HepG2 (cell line): ENCODE data around the gene NCMAP. TPM values are rescaled to one million over a fixed set of nuclear protein-coding genes. Genes with fewer than 3 reads are reported as not detected.

Experiments
- ADNP ChIP-seq: sonication (generic); formaldehyde crosslinking; IDR thresholded peaks from 2 replicates; pipeline ENCODE4 v1.4.0; 2020; ENCODE audit warnings: missing genetic modification reagents
- FOXK1 ChIP-seq: sonication (generic); formaldehyde crosslinking; IDR thresholded peaks from 2 replicates; pipeline ENCODE4 v1.4.0; 2020; ENCODE audit warnings: low read depth, missing genetic modification reagents, borderline replicate concordance
- FOXP4 ChIP-seq: sonication (generic); formaldehyde crosslinking; IDR thresholded peaks from 2 replicates; pipeline ENCODE4 v1.4.0; 2020; ENCODE audit warnings: missing genetic modification reagents
- HNRNPH1 ChIP-seq: fragments of 200-400 bp; formaldehyde crosslinking; optimal IDR thresholded peaks from 2 replicates; pipeline ENCODE3; 2017; ENCODE audit warnings: mild to moderate bottlenecking, low read depth, low read length
- IKZF1 ChIP-seq: fragments of 450-650 bp; IDR thresholded peaks from 2 replicates; pipeline ENCODE4 v1.7.1; 2016
- KDM1A ChIP-seq: IDR thresholded peaks from 2 replicates; pipeline ENCODE4 v1.6.1; 2016; ENCODE audit warnings: missing compliant biosample characterization
- NRL ChIP-seq: sonication (generic); formaldehyde crosslinking; IDR thresholded peaks from 2 replicates; pipeline ENCODE4 v1.5.0; 2020; ENCODE audit warnings: missing genetic modification reagents, mild to moderate bottlenecking, moderate library complexity, borderline replicate concordance
- ZMYM3 ChIP-seq: sonication (generic); formaldehyde crosslinking; IDR thresholded peaks from 2 replicates; pipeline ENCODE4 v1.5.1; 2020; ENCODE audit warnings: mild to moderate bottlenecking, missing genetic modification reagents
- ZNF430 ChIP-seq: sonication (generic); formaldehyde crosslinking; IDR thresholded peaks from 2 replicates; pipeline ENCODE4 v1.9.0; 2021; ENCODE audit warnings: mild to moderate bottlenecking, missing genetic modification reagents
- ZNF709 ChIP-seq: sonication (generic); formaldehyde crosslinking; IDR thresholded peaks from 2 replicates; pipeline ENCODE4 v1.5.0; 2020; ENCODE audit warnings: mild to moderate bottlenecking, missing genetic modification reagents
- polyA plus RNA-seq, 8 experiments: library from polyadenylated mRNA; depleted of rRNA in 3 of 8; stranded (reverse) in 7 of 8; unstranded in 1 of 8; fragments of >200 nt; fragmentation: Illumina TruSeq in 4 of 8; extraction: Trizol in 4 of 8; gene quantifications; 2 replicates each; pipeline versions ENCODE4 v1.2.1 to v1.2.3, GENCODE V29; 2011 to 2016; ENCODE audit warnings: low read depth in 4 of 8, missing spikeins in 1 of 8, mixed read lengths in 1 of 8; ENCODE audit not compliant: insufficient read depth in 1 of 8
- total RNA-seq, 5 experiments: library from RNA; depleted of rRNA; stranded (reverse); fragments of >200 nt; fragmentation: Illumina TruSeq; extraction: Trizol; gene quantifications; 2 replicates each; pipeline ENCODE4 v1.2.3, GENCODE V29; 2016; ENCODE audit warnings: low read depth in 1 of 5
- TF ChIP-seq, protein P1 (sequence below), 2 experiments: fragments of 450-650 bp in 1 of 2; sonication (generic) in 1 of 2; formaldehyde crosslinking in 1 of 2; IDR thresholded peaks; 2 replicates each; pipeline versions ENCODE4 v1.6.1 to v1.8.0; 2016 to 2022; ENCODE audit warnings: antibody characterized with exemption in 1 of 2, mild to moderate bottlenecking in 1 of 2, missing genetic modification reagents in 1 of 2
- TF ChIP-seq, protein P2 (sequence below): sonication (generic); formaldehyde crosslinking; IDR thresholded peaks from 2 replicates; pipeline ENCODE4 v1.4.0; 2020; ENCODE audit warnings: missing genetic modification reagents

NCMAP gene
- total and polyA plus RNA-seq, 2 of the 13 experiments (the other 11 are each of a cell fraction or from before 2014, with no cell fraction given), result 2.7 to 20.0 TPM

DNA sequence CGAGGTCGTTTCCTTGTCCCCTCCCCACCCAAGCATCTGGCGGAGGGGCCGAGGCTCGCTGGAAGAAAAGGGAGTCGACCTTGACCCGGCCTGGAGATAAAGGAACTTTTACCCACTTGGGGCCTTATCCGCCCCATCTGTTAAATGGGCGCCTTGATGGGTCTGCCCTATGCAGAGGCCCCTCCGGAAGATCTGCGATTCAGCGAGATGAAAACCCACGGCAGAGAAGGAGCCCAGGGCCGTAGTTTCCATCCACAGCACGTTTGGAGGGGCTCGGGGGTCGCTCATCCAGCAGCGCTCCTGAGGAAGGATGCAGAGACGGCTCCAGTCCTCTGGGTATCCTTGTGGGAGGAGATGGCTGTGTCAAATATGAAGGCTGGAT lies 518 bp downstream of the NCMAP start (continued):
- TF ChIP-seq, protein P1, sequence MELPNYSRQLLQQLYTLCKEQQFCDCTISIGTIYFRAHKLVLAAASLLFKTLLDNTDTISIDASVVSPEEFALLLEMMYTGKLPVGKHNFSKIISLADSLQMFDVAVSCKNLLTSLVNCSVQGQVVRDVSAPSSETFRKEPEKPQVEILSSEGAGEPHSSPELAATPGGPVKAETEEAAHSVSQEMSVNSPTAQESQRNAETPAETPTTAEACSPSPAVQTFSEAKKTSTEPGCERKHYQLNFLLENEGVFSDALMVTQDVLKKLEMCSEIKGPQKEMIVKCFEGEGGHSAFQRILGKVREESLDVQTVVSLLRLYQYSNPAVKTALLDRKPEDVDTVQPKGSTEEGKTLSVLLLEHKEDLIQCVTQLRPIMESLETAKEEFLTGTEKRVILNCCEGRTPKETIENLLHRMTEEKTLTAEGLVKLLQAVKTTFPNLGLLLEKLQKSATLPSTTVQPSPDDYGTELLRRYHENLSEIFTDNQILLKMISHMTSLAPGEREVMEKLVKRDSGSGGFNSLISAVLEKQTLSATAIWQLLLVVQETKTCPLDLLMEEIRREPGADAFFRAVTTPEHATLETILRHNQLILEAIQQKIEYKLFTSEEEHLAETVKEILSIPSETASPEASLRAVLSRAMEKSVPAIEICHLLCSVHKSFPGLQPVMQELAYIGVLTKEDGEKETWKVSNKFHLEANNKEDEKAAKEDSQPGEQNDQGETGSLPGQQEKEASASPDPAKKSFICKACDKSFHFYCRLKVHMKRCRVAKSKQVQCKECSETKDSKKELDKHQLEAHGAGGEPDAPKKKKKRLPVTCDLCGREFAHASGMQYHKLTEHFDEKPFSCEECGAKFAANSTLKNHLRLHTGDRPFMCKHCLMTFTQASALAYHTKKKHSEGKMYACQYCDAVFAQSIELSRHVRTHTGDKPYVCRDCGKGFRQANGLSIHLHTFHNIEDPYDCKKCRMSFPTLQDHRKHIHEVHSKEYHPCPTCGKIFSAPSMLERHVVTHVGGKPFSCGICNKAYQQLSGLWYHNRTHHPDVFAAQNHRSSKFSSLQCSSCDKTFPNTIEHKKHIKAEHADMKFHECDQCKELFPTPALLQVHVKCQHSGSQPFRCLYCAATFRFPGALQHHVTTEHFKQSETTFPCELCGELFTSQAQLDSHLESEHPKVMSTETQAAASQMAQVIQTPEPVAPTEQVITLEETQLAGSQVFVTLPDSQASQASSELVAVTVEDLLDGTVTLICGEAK (IDR thresholded peaks at IDR 0.05), result no peak
- TF ChIP-seq, protein P1 (CRISPR knock-in tag; IDR thresholded peaks at IDR 0.05), result no peak
- TF ChIP-seq IKZF1 (no peak), ADNP (CRISPR knock-in tag) (0 out of 2 replicates have a peak, but pooled peaks have one; percentile 15), NRL (0 out of 2 replicates have a peak, but pooled peaks have one; percentile 50), HNRNPH1 (no peak), KDM1A (0 out of 2 replicates have a peak, but pooled peaks have one; percentile 39), FOXP4 (no peak), ZNF709 (no peak), ZNF430 (CRISPR knock-in tag) (no peak), FOXK1 (CRISPR knock-in tag) (no peak), ZMYM3 (CRISPR knock-in tag) (peak; percentile 84)
- TF ChIP-seq, protein P2, sequence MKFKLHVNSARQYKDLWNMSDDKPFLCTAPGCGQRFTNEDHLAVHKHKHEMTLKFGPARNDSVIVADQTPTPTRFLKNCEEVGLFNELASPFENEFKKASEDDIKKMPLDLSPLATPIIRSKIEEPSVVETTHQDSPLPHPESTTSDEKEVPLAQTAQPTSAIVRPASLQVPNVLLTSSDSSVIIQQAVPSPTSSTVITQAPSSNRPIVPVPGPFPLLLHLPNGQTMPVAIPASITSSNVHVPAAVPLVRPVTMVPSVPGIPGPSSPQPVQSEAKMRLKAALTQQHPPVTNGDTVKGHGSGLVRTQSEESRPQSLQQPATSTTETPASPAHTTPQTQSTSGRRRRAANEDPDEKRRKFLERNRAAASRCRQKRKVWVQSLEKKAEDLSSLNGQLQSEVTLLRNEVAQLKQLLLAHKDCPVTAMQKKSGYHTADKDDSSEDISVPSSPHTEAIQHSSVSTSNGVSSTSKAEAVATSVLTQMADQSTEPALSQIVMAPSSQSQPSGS (CRISPR knock-in tag), result no peak
